ENCODE measurements around the gene AREL1. TPM values are rescaled to one million over a fixed set of nuclear protein-coding genes. Genes with fewer than 3 reads are reported as not detected.

The AREL1 gene
- total RNA-seq, 6 experiments from 2014 or later = 36.7 to 42.3 (median 40.6) TPM

DNA sequence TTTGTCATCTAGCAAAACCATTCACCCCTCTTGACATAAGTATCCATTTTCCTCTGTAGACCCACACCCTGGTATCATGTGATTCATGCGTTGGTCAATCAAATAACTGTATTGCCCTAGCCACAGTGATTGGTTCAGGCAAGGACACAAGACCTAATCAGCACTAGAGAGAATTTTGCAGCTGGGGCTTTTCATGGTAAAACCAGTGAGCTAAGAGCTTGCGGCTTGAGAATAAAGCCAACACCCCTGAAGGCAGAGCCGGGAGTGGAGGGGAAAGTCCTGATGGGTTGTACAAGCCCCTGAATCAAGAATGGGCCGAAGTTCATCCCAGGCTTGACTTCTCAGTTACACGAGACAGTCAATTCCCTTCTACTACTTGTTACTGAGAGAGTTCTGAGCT lies 67.6 kb downstream of the AREL1 start:
- Mint-ChIP-seq H3K4me1 (ENCODE audit: low read depth) (peaks cover 50% of the 10 kb centered on the region), H3K27ac (no peak overlapping the region), H3K36me3 (ENCODE audit: low read depth) (no peaks in the 10 kb centered on the region), H3K4me3 (no peak overlapping the region), H3K9me3 (no peaks in the 10 kb centered on the region), H3K27me3 (ENCODE audit: insufficient read depth) (peaks cover 5% of the 10 kb centered on the region)
- no peak for TF ChIP-seq CTCF (IDR thresholded peaks at IDR 0.05)
- DNase-seq = no peak

GRCh38 chr14:74641601-74642391 lies 71.1 kb downstream of the AREL1 start:
- Mint-ChIP-seq H3K36me3 (ENCODE audit: low read depth) (no peaks in the 10 kb centered on the region), H3K27me3 (ENCODE audit: insufficient read depth) (peaks cover 5% of the 10 kb centered on the region; the same call in 1 of the 2 replicates), H3K27ac (no peak overlapping the region), H3K4me1 (ENCODE audit: low read depth) (peaks cover 19% of the 10 kb centered on the region), H3K9me3 (no peaks in the 10 kb centered on the region), H3K4me3 (no peak overlapping the region)
- no peak for DNase-seq
- no peak for TF ChIP-seq CTCF (IDR thresholded peaks at IDR 0.05)

DNA sequence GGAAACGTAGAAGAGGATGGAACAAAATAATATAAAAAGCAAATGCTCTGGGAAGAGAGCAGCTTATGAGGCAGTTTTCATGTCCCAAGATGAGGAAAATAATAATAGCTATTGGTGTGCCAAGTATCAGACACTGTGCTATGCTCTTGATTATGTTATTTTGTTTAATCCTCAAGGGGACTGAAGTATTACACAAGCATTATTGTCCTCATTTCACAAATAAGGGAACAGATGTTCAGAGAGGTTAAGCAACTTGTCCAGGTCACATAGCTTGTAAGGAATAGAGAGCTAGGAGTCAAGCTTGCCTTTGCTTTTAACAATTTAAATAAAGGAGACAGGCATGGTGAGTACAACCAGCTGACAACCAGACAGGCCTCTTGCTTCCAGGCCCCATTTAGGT lies 73.9 kb downstream of the AREL1 start:
- H3K4me3 Mint-ChIP-seq = no peak overlapping the region
- H3K27me3 Mint-ChIP-seq (ENCODE audit: insufficient read depth) = peaks cover 6% of the 10 kb centered on the region; the same call in 1 of the 2 replicates
- H3K9me3 Mint-ChIP-seq = no peaks in the 10 kb centered on the region
- DNase-seq = no peak
- peaks cover 25% of the 10 kb centered on the region for H3K4me1 Mint-ChIP-seq (ENCODE audit: low read depth)
- no peak overlapping the region for H3K27ac Mint-ChIP-seq
- TF ChIP-seq CTCF (IDR thresholded peaks at IDR 0.05) = no peak
- H3K36me3 Mint-ChIP-seq (ENCODE audit: low read depth) = no peaks in the 10 kb centered on the region

GRCh38 chr14:74638066-74638465 lies 74.8 kb downstream of the AREL1 start:
- no peaks in the 10 kb centered on the region for H3K9me3 Mint-ChIP-seq
- no peak overlapping the region for H3K27ac Mint-ChIP-seq
- no peak for TF ChIP-seq CTCF (IDR thresholded peaks at IDR 0.05)
- peaks cover 26% of the 10 kb centered on the region for H3K4me1 Mint-ChIP-seq (ENCODE audit: low read depth)
- no peak overlapping the region for H3K4me3 Mint-ChIP-seq
- peaks cover 6% of the 10 kb centered on the region; the same call in 1 of the 2 replicates for H3K27me3 Mint-ChIP-seq (ENCODE audit: insufficient read depth)
- DNase-seq = no peak
- no peaks in the 10 kb centered on the region for H3K36me3 Mint-ChIP-seq (ENCODE audit: low read depth)

GRCh38 chr14:74637178-74637550 lies 75.7 kb downstream of the AREL1 start:
- no peak for DNase-seq
- Mint-ChIP-seq H3K4me1 (ENCODE audit: low read depth) (peaks cover 32% of the 10 kb centered on the region), H3K9me3 (no peaks in the 10 kb centered on the region), H3K4me3 (no peak overlapping the region), H3K27ac (no peak overlapping the region), H3K27me3 (ENCODE audit: insufficient read depth) (peaks cover 6% of the 10 kb centered on the region; the same call in 1 of the 2 replicates), H3K36me3 (ENCODE audit: low read depth) (no peaks in the 10 kb centered on the region)
- no peak for TF ChIP-seq CTCF (IDR thresholded peaks at IDR 0.05)

Measured in HFFc6 (cell line).